ENCODE measurements around the gene MKRN3. TPM values are rescaled to one million over a fixed set of nuclear protein-coding genes. Genes with fewer than 3 reads are reported as not detected.

MKRN3 gene
- total and polyA plus RNA-seq, 2 of the 4 experiments (the other 2 are of a cell fraction): under 0.01 to 0.17 TPM

- Histone ChIP-seq H3K9ac (ENCODE audit: low read depth, low read length) (no peak overlapping the region), H3K23ac (ENCODE audit: low read depth, low read length) (no peak overlapping the region), H3K14ac (replicated peaks; ENCODE audit: low read depth, low read length) (no peak overlapping the region), H3K4ac (ENCODE audit: low read depth, low read length) (no peak overlapping the region), H3K27ac (ENCODE audit: insufficient read depth, low read length) (no peak overlapping the region), H3K4me1 (ENCODE audit: control insufficient read depth, insufficient read depth, low read length) (no peaks in the 10 kb centered on the region), H3K18ac (ENCODE audit: low read depth, low read length) (no peak overlapping the region), H2BK20ac (ENCODE audit: low read depth, low read length) (no peak overlapping the region), H2BK120ac (ENCODE audit: low read depth, low read length) (no peak overlapping the region), H2BK15ac (ENCODE audit: low read depth, low read length) (no peak overlapping the region), H3K4me3 (ENCODE audit: insufficient read depth, low read depth, low read length) (no peak overlapping the region), H2AK9ac (replicated peaks; ENCODE audit: low read depth, low read length, poor library complexity) (no peak overlapping the region), H3K27me3 (ENCODE audit: control insufficient read depth, insufficient read depth, low read length) (no peaks in the 10 kb centered on the region), H2AFZ (replicated peaks; ENCODE audit: low read length, poor library complexity) (no peak overlapping the region), H4K20me1 (ENCODE audit: insufficient read depth, low read length) (no peaks in the 10 kb centered on the region), H3K4me2 (ENCODE audit: low read depth, low read length) (no peak overlapping the region), H4K91ac (ENCODE audit: insufficient read depth, low read depth, low read length) (no peak overlapping the region), H3K9me1 (ENCODE audit: insufficient read depth, low read length) (no peaks in the 10 kb centered on the region), H4K8ac (ENCODE audit: low read depth in 2 of 2, low read length in 2 of 2) (no peak overlapping the region), H4K5ac (ENCODE audit: low read depth, low read length) (no peak overlapping the region), H3K36me3 (ENCODE audit: control insufficient read depth, insufficient read depth, low read length) (no peaks in the 10 kb centered on the region), H2BK5ac (ENCODE audit: low read depth, low read length, poor library complexity, severe bottlenecking) (no peak overlapping the region), H3K79me1 (ENCODE audit: low read depth in 1 of 2, low read length in 2 of 2) (no peaks in the 10 kb centered on the region), H2AK5ac (ENCODE audit: low read depth, low read length) (no peak overlapping the region), H3K56ac (ENCODE audit: extremely low read depth, insufficient read depth, low read length) (no peak overlapping the region), H3K9me3 (ENCODE audit: control insufficient read depth, insufficient read depth, low read length) (peaks cover 14% of the 10 kb centered on the region)
- ChIA-PET POLR2A (ENCODE audit: unreplicated experiment) (no interaction called here), CTCF (no interaction called here)
- dilution Hi-C loops (cut with HindIII; ENCODE audit: low sequenced_read_pairs, unreplicated experiment) (no loop called here), in situ Hi-C loops (cut with MboI; ENCODE audit: low sequenced_read_pairs) (no loop called here), intact Hi-C loops (cut with micrococcal nuclease) (loop anchor here (10.0 kb wide), 1 partner anchor 1608 kb away; no protein-coding TSS in a partner anchor)
- WGBS, 2 experiments (ENCODE audit: extremely low coverage in 2 of 2, insufficient read length in 1 of 2): 13% methylated on average over 3 of the region's 3 CpGs; no CpG with 5 or more reads in 1 of the 2 experiments
- TF ChIP-seq FOS (IDR thresholded peaks at IDR 0.05; ENCODE audit: low read depth, low read length): no peak
- no peak for TF ChIP-seq RCOR1 (IDR thresholded peaks at IDR 0.05; ENCODE audit: insufficient replicate concordance, low read length)
- no peak for TF ChIP-seq ELK1 (IDR thresholded peaks at IDR 0.05; ENCODE audit: borderline replicate concordance, low read depth, low read length)
- no peak for TF ChIP-seq RAD21 (IDR thresholded peaks at IDR 0.05; ENCODE audit: low read length)
- no peak for TF ChIP-seq CTCF (conservative IDR thresholded peaks at IDR 0.05; ENCODE audit: low read depth, low read length)
- no peak for TF ChIP-seq POLR2A (IDR thresholded peaks at IDR 0.05; ENCODE audit: low read depth, low read length)
- TF ChIP-seq CHD1 (IDR thresholded peaks at IDR 0.05; ENCODE audit: low read depth, low read length): no peak
- no peak for TF ChIP-seq SMC3 (IDR thresholded peaks at IDR 0.05; ENCODE audit: low read depth, low read length)
- ATAC-seq (ENCODE audit: low read depth) (no peak), DNase-seq (no peak)
- BruUV-seq (replicated peaks): no TSS peak
Observed at GRCh38 chr15:23536659-23537058, 28.8 kb upstream of the MKRN3 start.
